K562 (cell line): Measurements from ENCODE around the gene SLC4A5. TPM values are rescaled to one million over a fixed set of nuclear protein-coding genes. Genes with fewer than 3 reads are reported as not detected.

Experiments used
- ARNT ChIP-seq, 2 experiments: fragments of 450-650 bp; IDR thresholded peaks; 2 replicates each; pipeline ENCODE4 v1.6.1; 2016; ENCODE audit warnings: mild to moderate bottlenecking in 1 of 2
- CHD1 ChIP-seq: fragments of 200-600 bp; sonication (generic); IDR thresholded peaks from one replicate; pipeline ENCODE4 v1.6.1; 2012; ENCODE audit warnings: mild to moderate bottlenecking, moderate library complexity, low read length, inconsistent platforms
- ILF3 ChIP-seq: fragments of 450-650 bp; IDR thresholded peaks from 2 replicates; pipeline ENCODE4 v1.6.1; 2018; ENCODE audit warnings: antibody characterized with exemption, mild to moderate bottlenecking, moderate library complexity, borderline replicate concordance
- MEIS2 ChIP-seq: fragments of 450-650 bp; IDR thresholded peaks from 2 replicates; pipeline ENCODE4 v1.6.1; 2014; ENCODE audit warnings: mild to moderate bottlenecking; ENCODE audit not compliant: partially characterized antibody
- MTA2 ChIP-seq: fragments of 450-650 bp; IDR thresholded peaks from 2 replicates; pipeline ENCODE4 v1.6.1; 2016; ENCODE audit warnings: low read depth
- NR2C1 ChIP-seq, 2 experiments: fragments of 450-650 bp; IDR thresholded peaks; 2 replicates each; pipeline ENCODE4 v1.6.1; 2017; ENCODE audit warnings: mild to moderate bottlenecking in 2 of 2, antibody characterized with exemption in 1 of 2, inconsistent platforms in 1 of 2, missing compliant biosample characterization in 1 of 2, missing genetic modification characterization in 1 of 2
- NR3C1 ChIP-seq: sonication (generic); formaldehyde crosslinking; IDR thresholded peaks from 2 replicates; pipeline ENCODE4 v1.8.1; 2022; ENCODE audit warnings: missing genetic modification reagents
- POLR3A ChIP-seq: IDR thresholded peaks from 2 replicates; pipeline ENCODE4 v1.6.1; 2011; ENCODE audit warnings: borderline replicate concordance, mild to moderate bottlenecking, moderate library complexity; ENCODE audit not compliant: insufficient read length, insufficient read depth; ENCODE audit errors: extremely low read depth
- RAD21 ChIP-seq, 2 experiments: fragments of 250-450 bp in 1 of 2; fragments of 450-650 bp in 1 of 2; sonication (Bioruptor Pico) in 1 of 2; formaldehyde crosslinking in 1 of 2; IDR thresholded peaks in 1 of 2; conservative IDR thresholded peaks in 1 of 2; 2 replicates each; pipeline versions ENCODE4 v1.4.0 to v1.8.0; 2020 to 2022; ENCODE audit warnings: mild to moderate bottlenecking in 2 of 2, moderate library complexity in 1 of 2
- RBM17 ChIP-seq: fragments of 200-400 bp; formaldehyde crosslinking; IDR thresholded peaks from 2 replicates; pipeline ENCODE4 v1.6.1; 2017; ENCODE audit warnings: low read depth, mild to moderate bottlenecking, low read length, borderline replicate concordance
- SRSF9 ChIP-seq: fragments of 200-400 bp; formaldehyde crosslinking; IDR thresholded peaks from 2 replicates; pipeline ENCODE4 v1.6.1; 2017; ENCODE audit warnings: low read depth, low read length, borderline replicate concordance
- TGIF2 ChIP-seq: sonication (generic); formaldehyde crosslinking; IDR thresholded peaks from 2 replicates; pipeline ENCODE4 v1.8.1; 2022; ENCODE audit warnings: mild to moderate bottlenecking, missing genetic modification reagents, moderate library complexity
- ZBTB40 ChIP-seq, 2 experiments: fragments of 450-650 bp in 1 of 2; sonication (generic) in 1 of 2; formaldehyde crosslinking in 1 of 2; IDR thresholded peaks; 2 replicates each; pipeline versions ENCODE4 v1.7.1 to v1.9.0; 2016 to 2022; ENCODE audit warnings: inconsistent platforms in 1 of 2, mild to moderate bottlenecking in 1 of 2, missing genetic modification reagents in 1 of 2
- ZKSCAN8 ChIP-seq: fragments of 200-800 bp; sonication (Bioruptor generic); IDR thresholded peaks from 2 replicates; pipeline ENCODE4 v1.6.1; 2016; ENCODE audit warnings: missing genetic modification characterization, missing compliant biosample characterization
- ZNF175 ChIP-seq: fragments of 200-800 bp; sonication (Bioruptor generic); IDR thresholded peaks from 2 replicates; pipeline ENCODE4 v1.6.1; 2016; ENCODE audit warnings: low read depth, mild to moderate bottlenecking, missing genetic modification characterization, missing compliant biosample characterization
- ZNF212 ChIP-seq: fragments of 450-650 bp; formaldehyde crosslinking; IDR thresholded peaks from 2 replicates; pipeline ENCODE4 v1.4.0; 2020; ENCODE audit warnings: mild to moderate bottlenecking
- ZNF239 ChIP-seq: fragments of 250-450 bp; sonication (Bioruptor Pico); IDR thresholded peaks from 2 replicates; pipeline ENCODE4 v1.4.0; 2020; ENCODE audit warnings: mild to moderate bottlenecking
- ZNF586 ChIP-seq: fragments of 450-650 bp; formaldehyde crosslinking; conservative IDR thresholded peaks from 2 replicates; pipeline ENCODE4 v1.4.0; 2020; ENCODE audit warnings: mild to moderate bottlenecking, moderate library complexity
- polyA plus RNA-seq, 8 experiments: library from polyadenylated mRNA; depleted of rRNA in 4 of 8; stranded (reverse) in 5 of 8; unstranded in 3 of 8; fragments of >200 nt; fragmentation: Nextera tagmentation in 2 of 8; fragmentation: Illumina TruSeq in 1 of 8; extraction: Ambion mirVana in 2 of 8; extraction: Trizol in 1 of 8; gene quantifications; 2 replicates each; pipeline versions ENCODE4 v1.2.1 to v1.2.3, GENCODE V29; 2011 to 2014; ENCODE audit warnings: inconsistent platforms in 1 of 8, missing spikeins in 1 of 8
- total RNA-seq, 7 experiments: library from RNA; depleted of rRNA in 6 of 7; stranded (reverse); fragments of >200 nt in 6 of 7; fragmentation: Illumina TruSeq in 2 of 7; extraction: Trizol in 2 of 7; gene quantifications; 2 replicates each; pipeline versions ENCODE4 v1.2.1 to v1.2.3, GENCODE V29; 2011 to 2021; ENCODE audit warnings: low replicate concordance in 1 of 7

Gene SLC4A5
- total and polyA plus RNA-seq, 9 of the 15 experiments (the other 6 are each of a cell fraction or from before 2014, with no cell fraction given), result 0.03 to 0.77 (median 0.14) TPM; not detected in 1

- no peak for TF ChIP-seq SRSF9
- TF ChIP-seq ZNF239 (CRISPR knock-in tag), result no peak
- no peak for TF ChIP-seq POLR3A
- no peak for TF ChIP-seq ZBTB40 (IDR thresholded peaks at IDR 0.05)
- no peak for TF ChIP-seq ZBTB40 (CRISPR knock-in tag; IDR thresholded peaks at IDR 0.05)
- no peak for TF ChIP-seq RAD21 (CRISPR knock-in tag; conservative IDR thresholded peaks at IDR 0.05 in 1 of 2, IDR thresholded peaks at IDR 0.05 in 1 of 2)
- TF ChIP-seq MEIS2, result peak; percentile 18
- TF ChIP-seq MTA2, result no peak
- no peak for TF ChIP-seq NR2C1 (IDR thresholded peaks at IDR 0.05)
- TF ChIP-seq NR2C1 (tag; IDR thresholded peaks at IDR 0.05), result 0 out of 2 replicates have a peak, but pooled peaks have one; percentile 29
- TF ChIP-seq ZNF212 (CRISPR knock-in tag), result no peak
- TF ChIP-seq ZNF175, result 0 out of 2 replicates have a peak, but pooled peaks have one; percentile 59
- no peak for TF ChIP-seq ARNT (IDR thresholded peaks at IDR 0.05)
- TF ChIP-seq NR3C1, result no peak
- TF ChIP-seq TGIF2 (CRISPR knock-in tag), result no peak
- no peak for TF ChIP-seq ILF3
- TF ChIP-seq CHD1, result no peak
- TF ChIP-seq RBM17, result no peak
- peak; percentile 77; the same call in 1 of the 2 replicates for TF ChIP-seq ZKSCAN8 (CRISPR knock-in tag)
- no peak for TF ChIP-seq ZNF586 (CRISPR knock-in tag)
Measured at GRCh38 chr2:74198023-74198460, 145.2 kb downstream of the SLC4A5 start (continued).
